ENCODE measurements around the gene NOS3. TPM values are rescaled to one million over a fixed set of nuclear protein-coding genes. Genes with fewer than 3 reads are reported as not detected.

NOS3 gene
- total and polyA plus RNA-seq, 9 of the 15 experiments (the other 6 are each of a cell fraction or from before 2014, with no cell fraction given): 1.1 to 121 (median 23.6) TPM

- no peak for TF ChIP-seq TFE3 (CRISPR knock-in tag; IDR thresholded peaks at IDR 0.05)
- no peak for TF ChIP-seq GTF2E2 (tag; IDR thresholded peaks at IDR 0.05)
- peak; percentile 51; the same call in 1 of the 2 replicates for TF ChIP-seq ZNF316 (IDR thresholded peaks at IDR 0.05)
Measured at GRCh38 chr7:150973571-150974451, 17.0 kb upstream of the NOS3 start (continued).

- Histone ChIP-seq H3K9me1 (ENCODE audit: control insufficient read depth, insufficient read depth, low read length) (peaks cover 5% of the 10 kb centered on the region), H3K4me2 (ENCODE audit: insufficient read depth, low read length) (peak overlapping the region; percentile 94), H4K20me1 (replicated peaks; ENCODE audit: control insufficient read depth, insufficient read depth, low read length) (peaks cover 4% of the 10 kb centered on the region; the same call in 1 of the 2 replicates), H3K4me3 (peak overlapping the region; percentile 54), H3K9me3 (replicated peaks; ENCODE audit: control insufficient read depth, insufficient read depth, low read depth, low read length) (no peaks in the 10 kb centered on the region), H3K9ac (ENCODE audit: insufficient read depth in 1 of 2, low read depth in 2 of 2, low read length in 2 of 2) (peak overlapping the region; percentile 44 to 88), H3K79me2 (ENCODE audit: control insufficient read depth, insufficient read depth, low read length) (peaks cover 28% of the 10 kb centered on the region), H3K36me3 (ENCODE audit: control insufficient read depth, insufficient read depth, low read length) (peaks cover 24% of the 10 kb centered on the region; the same call in 2 of the 3 replicates), H3K27me3 (ENCODE audit: control insufficient read depth in 2 of 2, insufficient read depth in 2 of 2, low read length in 2 of 2) (peaks cover 0 to 1% of the 10 kb centered on the region in 2 experiments; a peak in 2 of 5 replicates), H3K4me1 (replicated peaks in 1 of 2; ENCODE audit: control insufficient read depth in 2 of 2, insufficient read depth in 2 of 2, low read length in 2 of 2) (peaks cover 50 to 86% of the 10 kb centered on the region in 2 experiments), H3K27ac (ENCODE audit: extremely low read depth, low read depth, low read length) (peak overlapping the region; percentile 60), H2AFZ (ENCODE audit: low read depth, low read length) (peak overlapping the region; percentile 96)
- peak; percentile 51 for FAIRE-seq
- no TSS peak for BruUV-seq (replicated peaks)
- in situ Hi-C loops (cut with MboI): no loop called here
- intact Hi-C loops (cut with micrococcal nuclease): no loop called here
- POLR2A ChIA-PET: interaction anchor here (0.5 to 1.6 kb wide), 8 partner anchors 9 to 225 kb away, joined by 3 to 8 read pairs (median 3); no protein-coding TSS in a partner anchor
- WGBS (ENCODE audit: insufficient coverage, low coverage, missing lambda C conversion rate): 1% methylated on average over 77 of the region's 89 CpGs
- peak; percentile 72 for ATAC-seq
- peak; percentile 89 to 98 (median 96) for DNase-seq (ENCODE audit: extremely low read depth in 1 of 4, low spot score in 3 of 4)
- CTCF ChIA-PET (ENCODE audit: low intra/inter-chr PET ratio): interaction anchor here (0.6 to 1.4 kb wide), 4 partner anchors 16 to 269 kb away, joined by 3 read pairs; partner anchors contain the start of gene NOS3
- TF ChIP-seq SIRT6 (IDR thresholded peaks at IDR 0.05; ENCODE audit: low read depth, low read length) (no peak), SMAD4 (CRISPR knock-in tag; conservative IDR thresholded peaks at IDR 0.05) (peak; percentile 78), FOXJ3 (CRISPR knock-in tag; IDR thresholded peaks at IDR 0.05) (no peak), MED1 (CRISPR knock-in tag; IDR thresholded peaks at IDR 0.05; ENCODE audit: borderline replicate concordance) (no peak), ZNF3 (CRISPR knock-in tag; IDR thresholded peaks at IDR 0.05) (no peak), ZNF41 (CRISPR knock-in tag; conservative IDR thresholded peaks at IDR 0.05) (no peak), MAX (CRISPR knock-in tag; IDR thresholded peaks at IDR 0.05) (0 out of 2 replicates have a peak, but pooled peaks have one; percentile 35), TGIF2 (CRISPR knock-in tag; IDR thresholded peaks at IDR 0.05) (no peak), PRDM10 (IDR thresholded peaks at IDR 0.05; ENCODE audit: partially characterized antibody) (peak; percentile 88)
Measured at GRCh38 chr7:150974468-150975391, 16.1 kb upstream of the NOS3 start.

Measured in K562 (cell line).